GM23338 (cell line): ENCODE measurements around the gene PAGE3.

Experiments used
- CREB1 ChIP-seq: fragments of 250-450 bp; sonication (Bioruptor Pico); IDR thresholded peaks from 2 replicates; pipeline ENCODE4 v1.5.0; 2020; ENCODE audit warnings: low read depth, mild to moderate bottlenecking, moderate library complexity
- CTCF ChIP-seq, 2 experiments: fragments of 200-600 bp in 1 of 2; sonication (generic) in 1 of 2; conservative IDR thresholded peaks; 2 replicates each; pipeline versions ENCODE4 v1.5.1 to v1.6.1; 2016 to 2017; ENCODE audit warnings: antibody characterized with exemption in 2 of 2, low read depth in 2 of 2, mild to moderate bottlenecking in 2 of 2, moderate library complexity in 1 of 2
- ETS1 ChIP-seq: IDR thresholded peaks from 2 replicates; pipeline ENCODE4 v1.6.1; 2016; ENCODE audit warnings: antibody characterized with exemption
- EZH2 ChIP-seq: fragments of 200-600 bp; sonication (generic); IDR thresholded peaks from one replicate; pipeline ENCODE4 v1.8.0; 2017; ENCODE audit warnings: antibody characterized with exemption, mild to moderate bottlenecking, low read depth; ENCODE audit not compliant: unreplicated experiment
- EZH2phosphoT487 ChIP-seq: fragments of 200-600 bp; sonication (generic); IDR thresholded peaks from one replicate; pipeline ENCODE4 v1.8.1; 2018; ENCODE audit warnings: antibody characterized with exemption; ENCODE audit not compliant: unreplicated experiment
- JUNB ChIP-seq: IDR thresholded peaks from one replicate; pipeline ENCODE4 v1.6.1; 2016; ENCODE audit warnings: antibody characterized with exemption; ENCODE audit not compliant: unreplicated experiment
- NANOG ChIP-seq: IDR thresholded peaks from 2 replicates; pipeline ENCODE4 v1.6.1; 2016; ENCODE audit warnings: antibody characterized with exemption, borderline replicate concordance
- POLR2AphosphoS5 ChIP-seq: IDR thresholded peaks from 2 replicates; pipeline ENCODE4 v1.6.1; 2016; ENCODE audit warnings: antibody characterized with exemption, low read depth
- STAT1 ChIP-seq: IDR thresholded peaks from one replicate; pipeline ENCODE4 v1.6.1; 2016; ENCODE audit warnings: antibody characterized with exemption; ENCODE audit not compliant: unreplicated experiment
- ZNF114 ChIP-seq: fragments of 250-450 bp; sonication (Bioruptor Pico); IDR thresholded peaks from 2 replicates; pipeline ENCODE4 v1.5.0; 2020; ENCODE audit warnings: mild to moderate bottlenecking, moderate library complexity
- ZNF331 ChIP-seq: fragments of 250-450 bp; sonication (Bioruptor Pico); IDR thresholded peaks from 2 replicates; pipeline ENCODE4 v1.5.0; 2020; ENCODE audit warnings: low read depth, mild to moderate bottlenecking, moderate library complexity
- TF ChIP-seq, protein P1 (sequence below): fragments of 250-450 bp; sonication (Bioruptor Pico); IDR thresholded peaks from 2 replicates; pipeline ENCODE4 v1.5.0; 2020; ENCODE audit warnings: mild to moderate bottlenecking, moderate library complexity
- TF ChIP-seq, protein P2 (sequence below): IDR thresholded peaks from one replicate; pipeline ENCODE4 v1.6.1; 2018; ENCODE audit warnings: antibody characterized with exemption; ENCODE audit not compliant: unreplicated experiment

- TF ChIP-seq CREB1 (CRISPR knock-in tag), result no peak
- no peak for TF ChIP-seq EZH2
- TF ChIP-seq CTCF (conservative IDR thresholded peaks at IDR 0.05; ENCODE audit: low read depth in 2 of 2), result no peak
- TF ChIP-seq JUNB, result no peak
- TF ChIP-seq POLR2AphosphoS5, result no peak
- no peak for TF ChIP-seq EZH2phosphoT487
- no peak for TF ChIP-seq ETS1
- no peak for TF ChIP-seq ZNF331 (CRISPR knock-in tag)
- TF ChIP-seq, protein P1, sequence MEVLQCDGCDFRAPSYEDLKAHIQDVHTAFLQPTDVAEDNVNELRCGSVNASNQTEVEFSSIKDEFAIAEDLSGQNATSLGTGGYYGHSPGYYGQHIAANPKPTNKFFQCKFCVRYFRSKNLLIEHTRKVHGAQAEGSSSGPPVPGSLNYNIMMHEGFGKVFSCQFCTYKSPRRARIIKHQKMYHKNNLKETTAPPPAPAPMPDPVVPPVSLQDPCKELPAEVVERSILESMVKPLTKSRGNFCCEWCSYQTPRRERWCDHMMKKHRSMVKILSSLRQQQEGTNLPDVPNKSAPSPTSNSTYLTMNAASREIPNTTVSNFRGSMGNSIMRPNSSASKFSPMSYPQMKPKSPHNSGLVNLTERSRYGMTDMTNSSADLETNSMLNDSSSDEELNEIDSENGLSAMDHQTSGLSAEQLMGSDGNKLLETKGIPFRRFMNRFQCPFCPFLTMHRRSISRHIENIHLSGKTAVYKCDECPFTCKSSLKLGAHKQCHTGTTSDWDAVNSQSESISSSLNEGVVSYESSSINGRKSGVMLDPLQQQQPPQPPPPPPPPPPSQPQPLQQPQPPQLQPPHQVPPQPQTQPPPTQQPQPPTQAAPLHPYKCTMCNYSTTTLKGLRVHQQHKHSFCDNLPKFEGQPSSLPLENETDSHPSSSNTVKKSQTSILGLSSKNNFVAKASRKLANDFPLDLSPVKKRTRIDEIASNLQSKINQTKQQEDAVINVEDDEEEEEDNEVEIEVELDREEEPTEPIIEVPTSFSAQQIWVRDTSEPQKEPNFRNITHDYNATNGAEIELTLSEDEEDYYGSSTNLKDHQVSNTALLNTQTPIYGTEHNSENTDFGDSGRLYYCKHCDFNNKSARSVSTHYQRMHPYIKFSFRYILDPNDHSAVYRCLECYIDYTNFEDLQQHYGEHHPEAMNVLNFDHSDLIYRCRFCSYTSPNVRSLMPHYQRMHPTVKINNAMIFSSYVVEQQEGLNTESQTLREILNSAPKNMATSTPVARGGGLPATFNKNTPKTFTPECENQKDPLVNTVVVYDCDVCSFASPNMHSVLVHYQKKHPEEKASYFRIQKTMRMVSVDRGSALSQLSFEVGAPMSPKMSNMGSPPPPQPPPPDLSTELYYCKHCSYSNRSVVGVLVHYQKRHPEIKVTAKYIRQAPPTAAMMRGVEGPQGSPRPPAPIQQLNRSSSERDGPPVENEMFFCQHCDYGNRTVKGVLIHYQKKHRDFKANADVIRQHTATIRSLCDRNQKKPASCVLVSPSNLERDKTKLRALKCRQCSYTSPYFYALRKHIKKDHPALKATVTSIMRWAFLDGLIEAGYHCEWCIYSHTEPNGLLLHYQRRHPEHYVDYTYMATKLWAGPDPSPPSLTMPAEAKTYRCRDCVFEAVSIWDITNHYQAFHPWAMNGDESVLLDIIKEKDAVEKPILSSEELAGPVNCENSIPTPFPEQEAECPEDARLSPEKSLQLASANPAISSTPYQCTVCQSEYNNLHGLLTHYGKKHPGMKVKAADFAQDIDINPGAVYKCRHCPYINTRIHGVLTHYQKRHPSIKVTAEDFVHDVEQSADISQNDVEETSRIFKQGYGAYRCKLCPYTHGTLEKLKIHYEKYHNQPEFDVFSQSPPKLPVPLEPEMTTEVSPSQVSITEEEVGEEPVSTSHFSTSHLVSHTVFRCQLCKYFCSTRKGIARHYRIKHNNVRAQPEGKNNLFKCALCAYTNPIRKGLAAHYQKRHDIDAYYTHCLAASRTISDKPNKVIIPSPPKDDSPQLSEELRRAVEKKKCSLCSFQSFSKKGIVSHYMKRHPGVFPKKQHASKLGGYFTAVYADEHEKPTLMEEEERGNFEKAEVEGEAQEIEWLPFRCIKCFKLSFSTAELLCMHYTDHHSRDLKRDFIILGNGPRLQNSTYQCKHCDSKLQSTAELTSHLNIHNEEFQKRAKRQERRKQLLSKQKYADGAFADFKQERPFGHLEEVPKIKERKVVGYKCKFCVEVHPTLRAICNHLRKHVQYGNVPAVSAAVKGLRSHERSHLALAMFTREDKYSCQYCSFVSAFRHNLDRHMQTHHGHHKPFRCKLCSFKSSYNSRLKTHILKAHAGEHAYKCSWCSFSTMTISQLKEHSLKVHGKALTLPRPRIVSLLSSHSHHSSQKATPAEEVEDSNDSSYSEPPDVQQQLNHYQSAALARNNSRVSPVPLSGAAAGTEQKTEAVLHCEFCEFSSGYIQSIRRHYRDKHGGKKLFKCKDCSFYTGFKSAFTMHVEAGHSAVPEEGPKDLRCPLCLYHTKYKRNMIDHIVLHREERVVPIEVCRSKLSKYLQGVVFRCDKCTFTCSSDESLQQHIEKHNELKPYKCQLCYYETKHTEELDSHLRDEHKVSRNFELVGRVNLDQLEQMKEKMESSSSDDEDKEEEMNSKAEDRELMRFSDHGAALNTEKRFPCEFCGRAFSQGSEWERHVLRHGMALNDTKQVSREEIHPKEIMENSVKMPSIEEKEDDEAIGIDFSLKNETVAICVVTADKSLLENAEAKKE, result no peak
- TF ChIP-seq, protein P2, sequence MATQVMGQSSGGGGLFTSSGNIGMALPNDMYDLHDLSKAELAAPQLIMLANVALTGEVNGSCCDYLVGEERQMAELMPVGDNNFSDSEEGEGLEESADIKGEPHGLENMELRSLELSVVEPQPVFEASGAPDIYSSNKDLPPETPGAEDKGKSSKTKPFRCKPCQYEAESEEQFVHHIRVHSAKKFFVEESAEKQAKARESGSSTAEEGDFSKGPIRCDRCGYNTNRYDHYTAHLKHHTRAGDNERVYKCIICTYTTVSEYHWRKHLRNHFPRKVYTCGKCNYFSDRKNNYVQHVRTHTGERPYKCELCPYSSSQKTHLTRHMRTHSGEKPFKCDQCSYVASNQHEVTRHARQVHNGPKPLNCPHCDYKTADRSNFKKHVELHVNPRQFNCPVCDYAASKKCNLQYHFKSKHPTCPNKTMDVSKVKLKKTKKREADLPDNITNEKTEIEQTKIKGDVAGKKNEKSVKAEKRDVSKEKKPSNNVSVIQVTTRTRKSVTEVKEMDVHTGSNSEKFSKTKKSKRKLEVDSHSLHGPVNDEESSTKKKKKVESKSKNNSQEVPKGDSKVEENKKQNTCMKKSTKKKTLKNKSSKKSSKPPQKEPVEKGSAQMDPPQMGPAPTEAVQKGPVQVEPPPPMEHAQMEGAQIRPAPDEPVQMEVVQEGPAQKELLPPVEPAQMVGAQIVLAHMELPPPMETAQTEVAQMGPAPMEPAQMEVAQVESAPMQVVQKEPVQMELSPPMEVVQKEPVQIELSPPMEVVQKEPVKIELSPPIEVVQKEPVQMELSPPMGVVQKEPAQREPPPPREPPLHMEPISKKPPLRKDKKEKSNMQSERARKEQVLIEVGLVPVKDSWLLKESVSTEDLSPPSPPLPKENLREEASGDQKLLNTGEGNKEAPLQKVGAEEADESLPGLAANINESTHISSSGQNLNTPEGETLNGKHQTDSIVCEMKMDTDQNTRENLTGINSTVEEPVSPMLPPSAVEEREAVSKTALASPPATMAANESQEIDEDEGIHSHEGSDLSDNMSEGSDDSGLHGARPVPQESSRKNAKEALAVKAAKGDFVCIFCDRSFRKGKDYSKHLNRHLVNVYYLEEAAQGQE, result no peak
- TF ChIP-seq ZNF114 (CRISPR knock-in tag), result no peak
- no peak for TF ChIP-seq STAT1
- no peak for TF ChIP-seq NANOG
Observed at GRCh38 chrX:55260806-55261205, 3.9 kb downstream of the PAGE3 start.
